C4-2B (cell line): ENCODE measurements around the gene KIAA0825.

Experiments
- CTCF ChIP-seq: fragments of 450-650 bp; conservative IDR thresholded peaks from 2 replicates; pipeline ENCODE4 v1.5.1; 2017; ENCODE audit warnings: mild to moderate bottlenecking
- ZFX ChIP-seq: fragments of 450-650 bp; IDR thresholded peaks from 2 replicates; pipeline ENCODE4 v1.6.1; 2017

- no peak for TF ChIP-seq CTCF
- TF ChIP-seq ZFX, result no peak
Measured at GRCh38 chr5:94314460-94315131, 303.8 kb downstream of the KIAA0825 start.
